ENCODE data around the gene TP53TG5. TPM values are rescaled to one million over a fixed set of nuclear protein-coding genes. Genes with fewer than 3 reads are reported as not detected.

Gene TP53TG5
- total and polyA plus RNA-seq, 3 donors from 2014 or later: 6.4 to 28.2 (median 12.3) TPM

DNA sequence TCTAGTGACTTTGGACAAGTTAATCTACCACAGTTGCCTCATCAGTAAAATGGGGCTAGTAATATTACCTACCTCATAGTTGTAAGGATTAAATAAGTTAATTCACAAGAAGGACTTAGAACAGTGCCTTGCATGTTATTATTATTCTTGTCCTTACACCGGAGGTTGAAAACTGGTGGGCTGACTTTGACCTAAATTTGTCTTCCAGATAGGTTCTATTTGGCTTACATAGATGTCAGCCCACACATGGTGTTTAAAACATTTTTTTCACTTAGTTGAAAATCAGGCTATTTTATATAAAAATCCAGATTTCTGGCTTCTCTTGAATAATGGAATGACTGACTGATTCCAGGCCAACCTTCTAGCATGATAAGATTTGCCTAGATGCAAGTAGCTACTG is 11.9 kb downstream of the TP53TG5 start:
- Histone ChIP-seq H3K9me3 (no peaks in the 10 kb centered on the region), H3K27ac (no peak overlapping the region), H3K27me3 (no peaks in the 10 kb centered on the region), H3K4me3 (no peak overlapping the region), H3K4me1 (peaks cover 6% of the 10 kb centered on the region), H3K36me3 (ENCODE audit: low read depth, missing control alignments) (no peaks in the 10 kb centered on the region)
- 71 to 80% methylated on average over 1 of the region's 1 CpG for WGBS, 2 donors
- DNase-seq: no peak
- no peak for TF ChIP-seq POLR2A (IDR thresholded peaks at IDR 0.05)
- TF ChIP-seq, protein P1, sequence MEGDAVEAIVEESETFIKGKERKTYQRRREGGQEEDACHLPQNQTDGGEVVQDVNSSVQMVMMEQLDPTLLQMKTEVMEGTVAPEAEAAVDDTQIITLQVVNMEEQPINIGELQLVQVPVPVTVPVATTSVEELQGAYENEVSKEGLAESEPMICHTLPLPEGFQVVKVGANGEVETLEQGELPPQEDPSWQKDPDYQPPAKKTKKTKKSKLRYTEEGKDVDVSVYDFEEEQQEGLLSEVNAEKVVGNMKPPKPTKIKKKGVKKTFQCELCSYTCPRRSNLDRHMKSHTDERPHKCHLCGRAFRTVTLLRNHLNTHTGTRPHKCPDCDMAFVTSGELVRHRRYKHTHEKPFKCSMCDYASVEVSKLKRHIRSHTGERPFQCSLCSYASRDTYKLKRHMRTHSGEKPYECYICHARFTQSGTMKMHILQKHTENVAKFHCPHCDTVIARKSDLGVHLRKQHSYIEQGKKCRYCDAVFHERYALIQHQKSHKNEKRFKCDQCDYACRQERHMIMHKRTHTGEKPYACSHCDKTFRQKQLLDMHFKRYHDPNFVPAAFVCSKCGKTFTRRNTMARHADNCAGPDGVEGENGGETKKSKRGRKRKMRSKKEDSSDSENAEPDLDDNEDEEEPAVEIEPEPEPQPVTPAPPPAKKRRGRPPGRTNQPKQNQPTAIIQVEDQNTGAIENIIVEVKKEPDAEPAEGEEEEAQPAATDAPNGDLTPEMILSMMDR (IDR thresholded peaks at IDR 0.05): no peak
- intact Hi-C loops (cut with DNase I; ENCODE audit: low total_unique reads): no loop called here

DNA sequence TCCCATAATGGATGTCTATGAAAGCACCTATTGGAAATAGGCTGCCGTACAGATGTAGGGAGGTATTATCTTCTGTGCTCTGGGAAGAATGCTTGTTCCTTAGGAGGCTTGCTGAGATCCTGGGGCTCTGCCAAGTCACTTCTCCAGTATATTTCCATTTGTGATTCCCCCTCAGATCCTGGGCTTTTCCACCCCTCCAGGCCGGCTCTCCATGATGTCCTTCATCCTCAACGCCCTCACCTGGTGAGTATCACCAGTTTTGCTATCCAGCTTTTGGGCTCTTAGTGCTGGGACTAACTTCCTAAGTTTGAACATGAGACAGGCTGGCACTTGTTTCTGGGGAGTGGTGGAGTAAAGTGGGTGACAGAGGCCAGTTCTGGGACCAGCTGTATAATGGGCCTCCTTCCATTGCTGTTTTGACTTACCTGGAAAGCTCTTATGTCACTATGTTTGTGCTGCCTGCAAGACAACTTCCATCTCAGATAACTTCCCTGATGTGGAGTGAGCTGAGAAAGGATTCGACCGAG is 12.6 kb downstream of the TP53TG5 start:
- TF ChIP-seq, protein P1 (IDR thresholded peaks at IDR 0.05): no peak
- no peak for TF ChIP-seq POLR2A (IDR thresholded peaks at IDR 0.05)
- Histone ChIP-seq H3K27ac (no peak overlapping the region), H3K36me3 (ENCODE audit: low read depth, missing control alignments) (no peaks in the 10 kb centered on the region), H3K9me3 (no peaks in the 10 kb centered on the region), H3K4me3 (no peak overlapping the region), H3K4me1 (peaks cover 6% of the 10 kb centered on the region), H3K27me3 (no peaks in the 10 kb centered on the region)
- intact Hi-C loops (cut with DNase I; ENCODE audit: low total_unique reads): no loop called here
- 86 to 89% methylated on average over 5 of the region's 5 CpGs for WGBS, 2 donors
- DNase-seq: no peak

DNA sequence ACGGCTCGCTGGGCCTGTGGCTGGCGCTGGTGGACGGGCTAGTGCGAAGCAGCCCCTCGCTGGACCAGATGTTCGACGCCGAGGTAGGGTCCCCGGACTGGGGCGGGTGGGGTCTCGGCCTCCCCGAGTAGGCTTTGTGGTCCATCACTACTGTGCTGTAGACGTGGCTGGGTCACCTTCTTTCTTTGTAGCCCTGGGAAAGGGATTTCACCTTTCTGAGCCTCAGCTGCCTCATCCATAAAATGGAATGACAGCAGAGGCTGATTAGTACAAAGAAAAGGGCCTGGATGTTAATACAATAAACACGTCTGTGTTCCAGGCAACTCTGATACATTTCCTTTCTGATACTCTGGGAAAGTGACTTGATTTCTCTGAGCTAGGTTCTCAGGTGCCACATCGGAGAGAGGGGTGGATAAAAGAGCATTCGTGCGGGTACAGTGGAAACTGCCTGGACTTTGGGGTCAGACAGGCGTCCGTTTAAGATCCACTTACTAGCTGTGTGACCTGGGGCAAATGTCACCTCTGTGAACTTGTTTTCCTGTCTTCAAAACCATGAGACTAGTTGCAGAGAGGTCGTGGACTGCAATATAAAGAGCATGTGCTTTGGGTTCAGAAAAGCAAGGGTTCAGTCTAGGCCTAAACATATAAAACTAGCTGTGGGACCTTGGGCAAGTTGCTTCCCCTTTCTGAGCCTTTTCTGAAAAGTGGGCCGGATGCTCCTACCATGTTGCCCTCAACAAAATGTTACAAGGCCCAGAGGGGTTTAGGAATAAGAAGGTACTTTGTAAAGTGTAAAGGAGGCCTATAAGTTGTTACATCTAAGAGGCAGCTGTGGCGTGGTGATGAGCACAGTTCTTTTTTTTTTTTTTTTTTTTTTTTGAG is 14.3 kb downstream of the TP53TG5 start:
- 13 to 35% methylated on average over 11 to 23 of the region's 23 CpGs for WGBS, 2 donors
- H3K9me3 ChIP-seq: no peaks in the 10 kb centered on the region

DNA sequence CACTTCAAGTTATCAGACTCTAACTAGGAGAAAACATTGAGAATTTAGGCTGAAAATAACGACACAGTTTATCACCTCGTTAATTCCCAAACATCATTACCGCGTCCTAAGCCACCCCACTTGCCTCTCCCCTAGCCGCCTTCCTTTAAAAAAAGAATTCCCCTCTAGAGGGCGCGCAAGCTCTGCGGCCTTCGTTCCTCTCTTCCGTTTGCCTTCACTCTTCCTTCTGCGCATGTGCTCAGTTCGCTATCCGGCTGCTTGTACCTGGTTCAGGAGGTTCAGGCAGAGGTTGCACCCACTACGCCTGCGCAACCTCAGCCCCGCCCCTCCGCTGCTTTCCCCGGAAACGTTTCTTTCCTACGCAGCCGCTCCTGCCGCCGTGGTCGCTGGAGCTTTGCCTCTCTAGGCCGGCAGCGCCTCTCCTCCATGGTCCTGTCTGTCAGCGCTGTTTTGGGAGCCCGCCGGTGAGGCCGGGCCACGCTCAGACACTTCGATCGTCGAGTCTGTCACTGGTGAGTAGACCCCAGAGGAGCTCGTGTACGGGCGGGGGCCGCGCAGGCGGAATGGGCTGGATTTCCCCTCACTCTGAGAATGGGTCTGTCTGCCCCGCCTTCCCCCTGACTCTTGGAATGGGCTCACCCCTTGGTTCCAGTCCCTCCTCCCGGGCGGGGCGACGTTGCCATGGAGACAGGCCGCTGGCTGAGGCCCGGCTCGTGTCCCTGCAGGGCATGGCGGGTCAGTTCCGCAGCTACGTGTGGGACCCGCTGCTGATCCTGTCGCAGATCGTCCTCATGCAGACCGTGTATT is 15.1 kb downstream of the TP53TG5 start, which contains the start of gene SYS1:
SYS1 (plus strand) TSS at position 353 of the 807 bp plus-strand sequence; CDS start at position 729, 376 bp downstream.
- WGBS, 2 donors: 0 to 1% methylated on average over 35 to 55 of the region's 55 CpGs

More for the DNA sequence above, 14.3 kb downstream of the TP53TG5 start:
- Histone ChIP-seq H3K4me1 (peaks cover 16% of the 10 kb centered on the region), H3K27me3 (no peaks in the 10 kb centered on the region), H3K36me3 (ENCODE audit: low read depth, missing control alignments) (no peaks in the 10 kb centered on the region), H3K4me3 (peak overlapping the region; percentile 59 to 77), H3K27ac (peak overlapping the region; percentile 83 to 86)
- intact Hi-C loops (cut with DNase I; ENCODE audit: low total_unique reads): loop anchor here (2.0 kb wide), 1 partner anchor 41 kb away; no protein-coding TSS in a partner anchor
- DNase-seq: peak; percentile 11
- TF ChIP-seq, protein P1 (IDR thresholded peaks at IDR 0.05): no peak
- no peak for TF ChIP-seq POLR2A (IDR thresholded peaks at IDR 0.05)

More for the DNA sequence above, 15.1 kb downstream of the TP53TG5 start, which contains the start of gene SYS1:
- no peaks in the 10 kb centered on the region for H3K27me3 ChIP-seq
- H3K36me3 ChIP-seq (ENCODE audit: low read depth, missing control alignments): no peaks in the 10 kb centered on the region
- no peak for TF ChIP-seq POLR2A (IDR thresholded peaks at IDR 0.05)
- TF ChIP-seq, protein P1 (IDR thresholded peaks at IDR 0.05): peak; percentile 88 to 97 (median 91)
- DNase-seq: peak; percentile 98
- intact Hi-C loops (cut with DNase I; ENCODE audit: low total_unique reads): loop anchor here (2.0 kb wide), 1 partner anchor 40 kb away; no protein-coding TSS in a partner anchor
- H3K9me3 ChIP-seq: no peaks in the 10 kb centered on the region
- H3K27ac ChIP-seq: peak within 1 kb of the TSS; percentile 83 to 86
- H3K4me1 ChIP-seq: peaks cover 24% of the 10 kb centered on the region
- peak within 1 kb of the TSS; percentile 59 to 77 for H3K4me3 ChIP-seq

Measured in testis (tissue), 3 donors.